Esophagus (tissue), 2 donors: ENCODE results near the gene CACTIN. TPM values are rescaled to one million over a fixed set of nuclear protein-coding genes. Genes with fewer than 3 reads are reported as not detected.

ENCODE experiments used
- H3K27ac ChIP-seq, 2 donors: one replicate each; pipeline ENCODE4 v1.5.1; 2013; ENCODE audit warnings: low read depth in 2 of 2, mild to moderate bottlenecking in 2 of 2, inconsistent platforms in 1 of 2, low read length in 1 of 2, moderate library complexity in 1 of 2
- H3K27me3 ChIP-seq, 2 donors: one replicate each; pipeline ENCODE4 v1.6.1; 2013; ENCODE audit warnings: low read length in 2 of 2, control low read depth in 1 of 2, mild to moderate bottlenecking in 1 of 2; ENCODE audit not compliant: insufficient read depth in 2 of 2, control insufficient read depth in 1 of 2
- H3K36me3 ChIP-seq, 2 donors: one replicate each; pipeline ENCODE4 v1.6.1; 2013; ENCODE audit warnings: low read length in 1 of 2; ENCODE audit not compliant: control insufficient read depth in 2 of 2, insufficient read depth in 2 of 2
- H3K4me1 ChIP-seq, 2 donors: one replicate each; pipeline ENCODE4 v1.6.1; 2013; ENCODE audit warnings: low read length in 1 of 2; ENCODE audit not compliant: control insufficient read depth in 2 of 2, insufficient read depth in 2 of 2
- H3K4me3 ChIP-seq, 2 donors: one replicate each; pipeline ENCODE4 v1.5.1; 2013; ENCODE audit warnings: low read length in 2 of 2, mild to moderate bottlenecking in 2 of 2, low read depth in 1 of 2, moderate library complexity in 1 of 2
- H3K9me3 ChIP-seq, 2 donors: one replicate each; pipeline ENCODE4 v1.6.1; 2013; ENCODE audit warnings: mild to moderate bottlenecking in 2 of 2, low read depth in 1 of 2, low read length in 1 of 2, moderate library complexity in 1 of 2; ENCODE audit not compliant: control insufficient read depth in 2 of 2, insufficient read depth in 1 of 2
- WGBS, 2 donors: extraction: QIAGEN DNeasy Blood & Tissue Kit; methylation state at CpG; one replicate each; pipeline ENCODE4 v1.1.7; 2013; 5-methylcytosine and 5-hydroxymethylcytosine counted together
- polyA plus RNA-seq, 2 donors: library from polyadenylated mRNA; stranded (reverse); fragments of 200-250 nt; gene quantifications; one replicate each; pipeline ENCODE4 v1.2.3, GENCODE V29; 2013
- donor health status: healthy with polysubstance abuse.
- donor health status: Bipolar disorder and iron deficiency.

The CACTIN gene
- 10 to 100 TPM; 12.4 to 19.3 TPM for polyA plus RNA-seq

DNA sequence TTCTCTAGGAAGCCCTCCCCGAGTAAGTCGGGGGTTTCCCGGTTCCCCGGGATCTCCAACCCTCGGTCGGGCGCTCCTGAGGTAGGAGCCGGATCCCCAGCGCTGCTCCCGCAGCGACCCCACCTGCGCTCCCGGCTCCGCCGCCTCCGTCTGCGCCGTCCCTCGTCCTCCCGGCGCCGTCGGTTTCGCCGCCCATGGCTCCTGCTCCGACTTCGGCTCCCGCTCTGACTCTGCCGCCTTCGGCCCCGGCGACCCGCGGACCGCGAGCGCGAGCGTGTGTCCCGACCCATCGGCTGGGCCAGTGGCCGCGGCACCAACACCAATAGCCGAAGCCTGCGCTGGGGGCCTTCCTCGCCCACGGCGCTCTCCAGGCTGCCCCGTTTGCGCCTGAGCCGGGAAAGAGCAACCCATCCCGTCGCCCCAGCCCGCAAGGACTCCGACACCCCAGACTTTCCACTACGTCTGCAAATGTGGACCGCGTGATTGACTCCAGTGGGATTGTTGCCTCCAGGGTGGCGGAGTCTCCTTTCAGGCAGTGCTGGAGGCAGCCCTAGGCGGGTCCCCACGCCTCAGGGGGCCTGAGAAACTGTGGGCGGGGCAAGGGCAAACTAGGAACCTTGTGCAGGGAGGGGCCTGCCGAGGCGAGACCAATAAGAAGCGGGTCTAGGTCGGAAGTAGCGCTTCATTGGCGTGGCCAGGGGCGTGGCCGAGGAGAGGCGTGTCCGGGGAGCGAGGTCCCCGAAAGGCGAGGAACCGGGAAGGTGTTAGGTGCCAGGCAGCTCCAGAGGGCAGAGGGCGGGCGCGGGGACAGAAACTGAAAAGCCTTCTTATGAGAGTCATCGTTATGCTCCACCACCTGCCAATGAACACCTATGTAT lies at the start of gene CACTIN:
Gene CACTIN, minus strand, starts transcription at position 318 of the 878 bp plus-strand sequence. Its CDS starts 28 bp downstream, at position 290.
- peak within 1 kb of the TSS; percentile 96 for H3K27ac ChIP-seq
- peaks cover 0 to 25% of the 10 kb centered on the region in 2 donors for H3K36me3 ChIP-seq
- H3K4me1 ChIP-seq = peaks cover 3 to 7% of the 10 kb centered on the region in 2 donors
- peak within 1 kb of the TSS; percentile 72 to 97 for H3K4me3 ChIP-seq
- 0 to 1% methylated on average over 75 to 80 of the region's 80 CpGs for WGBS, 2 donors
- no peaks in the 10 kb centered on the region for H3K9me3 ChIP-seq
- no peaks in the 10 kb centered on the region for H3K27me3 ChIP-seq

DNA sequence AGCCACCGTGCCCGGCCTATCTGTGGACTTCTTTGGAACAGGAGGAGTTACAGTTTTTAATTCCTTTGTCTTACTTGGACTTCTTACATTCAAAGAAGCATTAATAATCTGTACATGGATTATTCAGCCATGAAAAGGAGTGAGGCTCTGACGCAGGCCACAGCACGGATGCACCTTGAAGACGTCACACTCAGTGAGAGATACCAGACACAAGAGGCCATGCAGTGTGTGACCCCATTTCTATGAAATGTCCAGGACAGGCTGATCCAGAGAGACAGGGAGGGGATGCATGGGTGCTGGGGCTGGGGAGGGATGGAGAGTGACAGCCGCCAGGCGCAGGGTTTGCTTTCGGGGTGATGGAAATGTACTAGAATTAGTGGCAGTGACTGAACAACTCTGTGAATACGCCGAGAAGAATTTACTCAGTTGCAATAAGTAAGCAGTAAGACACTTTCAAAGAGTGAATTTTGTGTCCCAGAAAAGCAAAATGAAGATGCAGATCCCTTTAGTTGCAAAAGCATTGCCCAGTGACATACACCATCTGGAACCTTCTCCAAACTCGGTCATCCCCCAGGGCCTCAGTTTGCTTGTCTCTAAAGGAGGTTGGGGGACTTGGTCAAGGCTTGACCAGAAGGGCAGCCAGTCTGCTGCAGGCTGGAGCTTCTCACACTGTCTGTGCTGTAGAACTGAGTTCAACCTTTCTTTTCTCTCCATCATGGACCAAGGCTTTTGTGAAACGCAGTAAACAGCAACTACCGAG lies 48.4 kb upstream of the CACTIN start:
- H3K36me3 ChIP-seq = peaks cover 0 to 4% of the 10 kb centered on the region in 2 donors
- no peak overlapping the region for H3K4me3 ChIP-seq
- H3K9me3 ChIP-seq = no peaks in the 10 kb centered on the region
- 85% methylated on average over 13 of the region's 13 CpGs for WGBS, 2 donors
- H3K27ac ChIP-seq = peak overlapping the region in 1 of 2 donors; percentile 20
- H3K27me3 ChIP-seq = no peaks in the 10 kb centered on the region
- H3K4me1 ChIP-seq = peaks cover 0 to 3% of the 10 kb centered on the region in 2 donors

GRCh38 chr19:3673506-3674439 lies 47.2 kb upstream of the CACTIN start:
- Histone ChIP-seq H3K36me3 (no peaks in the 10 kb centered on the region), H3K27me3 (no peaks in the 10 kb centered on the region), H3K4me3 (no peak overlapping the region), H3K27ac (no peak overlapping the region), H3K9me3 (no peaks in the 10 kb centered on the region), H3K4me1 (peaks cover 5 to 8% of the 10 kb centered on the region in 2 donors)
- 89 to 94% methylated on average over 34 of the region's 34 CpGs for WGBS, 2 donors

- Histone ChIP-seq H3K27me3 (no peaks in the 10 kb centered on the region), H3K4me3 (no peak overlapping the region), H3K4me1 (peaks cover 5 to 15% of the 10 kb centered on the region in 2 donors), H3K9me3 (no peaks in the 10 kb centered on the region), H3K27ac (peak overlapping the region in 1 of 2 donors; percentile 23), H3K36me3 (no peaks in the 10 kb centered on the region)
- 91 to 97% methylated on average over 10 to 13 of the region's 13 CpGs for WGBS, 2 donors
These were observed 46.4 kb upstream of the CACTIN start for GRCh38 chr19:3672993-3673392.

- peaks cover 5 to 16% of the 10 kb centered on the region in 2 donors for H3K4me1 ChIP-seq
- H3K27me3 ChIP-seq = no peaks in the 10 kb centered on the region
- H3K4me3 ChIP-seq = no peak overlapping the region
- no peaks in the 10 kb centered on the region for H3K9me3 ChIP-seq
- H3K36me3 ChIP-seq = no peaks in the 10 kb centered on the region
- 87 to 96% methylated on average over 8 of the region's 8 CpGs for WGBS, 2 donors
- H3K27ac ChIP-seq = peak overlapping the region; percentile 88 to 97
These were observed 46.0 kb upstream of the CACTIN start for GRCh38 chr19:3672575-3672948.

GRCh38 chr19:3671680-3672574 lies 45.3 kb upstream of the CACTIN start:
- no peaks in the 10 kb centered on the region for H3K36me3 ChIP-seq
- H3K4me1 ChIP-seq = peaks cover 5 to 16% of the 10 kb centered on the region in 2 donors
- H3K27me3 ChIP-seq = no peaks in the 10 kb centered on the region
- no peak overlapping the region for H3K4me3 ChIP-seq
- no peaks in the 10 kb centered on the region for H3K9me3 ChIP-seq
- peak overlapping the region; percentile 88 to 97 for H3K27ac ChIP-seq
- 56 to 58% methylated on average over 31 to 40 of the region's 40 CpGs for WGBS, 2 donors

GRCh38 chr19:3670796-3671679 lies 44.4 kb upstream of the CACTIN start:
- H3K27ac ChIP-seq = peak overlapping the region; percentile 88 to 97
- 44 to 50% methylated on average over 45 of the region's 45 CpGs for WGBS, 2 donors
- H3K36me3 ChIP-seq = peaks cover 0 to 6% of the 10 kb centered on the region in 2 donors
- H3K4me1 ChIP-seq = peaks cover 5 to 16% of the 10 kb centered on the region in 2 donors
- no peaks in the 10 kb centered on the region for H3K27me3 ChIP-seq
- no peaks in the 10 kb centered on the region for H3K9me3 ChIP-seq
- H3K4me3 ChIP-seq = no peak overlapping the region
